GM21390 (cell line): ENCODE measurements around the gene ZNF236.
A peak's percentile ranks its signal among the peaks of the same experiment; 100 is the strongest.

ENCODE experiments used
- ATAC-seq: cut with Tn5 transposase; IDR thresholded peaks from one replicate; pipeline ENCODE4 v1.9.1; 2021; ENCODE audit not compliant: unreplicated experiment

Gene ZNF236

DNA sequence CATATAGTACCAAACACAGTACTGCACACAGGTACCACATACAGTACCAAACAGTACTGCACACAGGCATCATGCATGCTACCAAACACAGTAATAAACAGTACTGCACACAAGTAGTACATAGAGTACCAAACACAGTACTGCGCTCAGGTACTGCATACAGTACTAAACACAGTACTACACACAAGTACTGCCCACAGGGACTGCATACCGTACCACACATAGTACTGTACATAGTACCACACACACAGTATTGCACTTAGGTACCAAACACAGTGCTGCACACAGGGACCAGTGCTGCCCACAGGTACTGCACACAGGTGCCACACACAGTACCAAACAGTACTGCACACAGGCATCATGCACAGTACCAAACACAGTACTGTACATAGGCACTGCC, 74.9 kb downstream of the ZNF236 start:
- ATAC-seq = no peak

DNA sequence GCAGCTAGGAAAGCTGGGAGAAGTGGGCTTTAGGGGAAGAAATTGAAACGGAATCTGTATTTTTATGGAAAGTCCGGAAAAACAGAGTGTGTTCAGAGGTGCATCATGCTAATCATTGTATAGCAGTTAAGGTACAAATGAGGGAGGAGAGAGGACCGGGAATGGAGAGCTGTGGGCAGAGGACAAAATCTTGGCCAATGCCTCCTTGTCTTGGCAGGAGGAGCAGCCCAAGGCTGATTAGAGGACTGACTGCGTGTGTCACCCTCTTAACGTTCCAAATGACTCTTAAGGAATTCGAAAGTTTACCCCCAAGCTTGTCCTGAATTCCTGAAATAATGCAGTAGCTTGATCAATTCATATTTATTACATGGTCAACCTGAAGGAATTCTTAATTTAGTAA, 81.0 kb downstream of the ZNF236 start:
- ATAC-seq = no peak

DNA sequence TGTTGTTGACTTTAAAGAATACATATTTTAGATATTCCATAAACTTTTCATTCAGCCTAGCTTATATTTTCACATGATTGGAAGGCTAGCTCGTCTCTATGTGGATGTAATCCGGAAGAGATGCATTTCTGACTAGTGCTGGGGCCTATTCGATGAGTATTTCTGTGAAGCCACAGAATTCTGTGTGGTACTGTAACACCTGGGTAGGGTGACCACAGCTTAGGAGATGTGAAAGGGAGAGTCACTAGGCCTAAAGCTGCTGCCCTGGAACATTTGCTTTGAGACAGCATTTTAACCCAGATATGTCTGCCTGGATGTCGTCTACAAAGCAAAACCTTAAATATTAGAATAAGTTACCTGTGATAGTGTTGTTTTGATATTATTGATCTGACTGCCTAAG, 83.5 kb downstream of the ZNF236 start:
- ATAC-seq = no peak

DNA sequence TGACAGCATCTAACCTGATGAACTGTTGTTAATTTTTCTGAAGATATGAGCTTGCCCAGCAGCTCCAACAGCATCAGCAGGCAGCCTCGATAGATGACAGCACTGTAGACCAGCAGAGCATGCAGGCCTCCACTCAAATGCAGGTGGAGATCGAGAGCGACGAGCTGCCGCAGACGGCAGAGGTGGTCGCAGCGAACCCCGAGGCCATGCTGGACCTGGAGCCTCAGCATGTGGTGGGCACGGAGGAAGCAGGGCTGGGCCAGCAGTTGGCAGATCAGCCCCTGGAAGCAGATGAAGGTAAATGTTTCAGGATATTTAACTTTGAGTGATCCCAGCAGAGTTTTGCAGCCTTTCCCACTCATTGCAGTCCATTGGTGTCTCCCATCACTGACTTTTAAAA, 85.9 kb downstream of the ZNF236 start:
- no peak for ATAC-seq

DNA sequence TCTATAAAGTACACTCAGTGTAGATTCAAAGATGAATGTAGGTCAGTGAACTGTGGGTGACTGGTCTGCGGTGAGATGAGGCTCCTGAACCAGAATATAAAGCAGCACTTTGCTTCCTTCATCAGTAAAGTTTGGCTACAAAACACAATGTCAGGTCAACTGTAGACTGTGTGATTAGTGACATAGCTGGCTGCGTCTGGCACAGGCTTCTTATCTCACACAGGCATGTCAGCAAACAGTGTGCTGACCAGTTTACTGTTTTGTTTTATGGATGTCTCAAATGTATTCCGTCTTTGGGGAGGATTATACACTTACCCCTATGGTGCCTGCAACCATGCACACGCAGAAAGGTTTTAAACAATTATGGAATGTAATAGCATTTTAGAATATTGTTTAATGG, 87.1 kb downstream of the ZNF236 start:
- ATAC-seq = no peak

DNA sequence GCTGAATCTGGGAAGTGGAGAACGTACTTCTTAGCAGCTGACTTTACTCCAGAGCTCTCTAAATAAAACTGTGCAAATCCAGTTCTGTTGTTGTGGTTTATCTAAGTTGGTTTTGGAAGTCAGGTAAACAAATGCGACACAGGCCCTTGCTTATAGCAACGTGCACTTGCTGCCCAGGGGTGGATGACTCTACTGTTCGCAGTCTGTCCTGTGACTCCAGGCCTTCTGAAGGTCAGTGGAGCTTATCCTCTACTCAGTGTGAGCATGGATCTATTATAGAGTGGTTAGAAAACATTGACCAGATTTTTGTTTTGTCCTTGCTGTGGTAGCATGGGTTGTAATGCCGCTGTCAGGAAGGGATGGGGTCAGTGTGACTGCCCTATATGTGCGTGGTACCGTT, 89.1 kb downstream of the ZNF236 start:
- ATAC-seq = no peak

DNA sequence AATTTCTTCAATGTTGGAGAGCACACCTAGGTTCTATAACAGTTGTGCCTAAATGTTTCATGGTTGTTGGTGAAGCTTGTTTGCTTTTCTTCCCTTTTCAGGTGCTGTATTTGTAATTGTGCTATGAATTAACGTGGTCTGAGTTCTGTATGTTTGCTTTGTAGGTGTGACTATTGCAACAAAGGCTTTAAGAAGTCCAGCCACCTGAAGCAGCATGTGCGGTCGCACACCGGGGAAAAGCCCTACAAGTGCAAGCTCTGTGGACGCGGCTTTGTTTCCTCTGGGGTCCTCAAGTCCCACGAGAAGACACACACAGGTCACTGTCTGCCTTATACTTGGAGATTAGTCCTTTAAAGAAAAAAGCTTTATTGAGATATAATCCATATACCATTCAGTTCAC, 91.2 kb downstream of the ZNF236 start:
- no peak for ATAC-seq

DNA sequence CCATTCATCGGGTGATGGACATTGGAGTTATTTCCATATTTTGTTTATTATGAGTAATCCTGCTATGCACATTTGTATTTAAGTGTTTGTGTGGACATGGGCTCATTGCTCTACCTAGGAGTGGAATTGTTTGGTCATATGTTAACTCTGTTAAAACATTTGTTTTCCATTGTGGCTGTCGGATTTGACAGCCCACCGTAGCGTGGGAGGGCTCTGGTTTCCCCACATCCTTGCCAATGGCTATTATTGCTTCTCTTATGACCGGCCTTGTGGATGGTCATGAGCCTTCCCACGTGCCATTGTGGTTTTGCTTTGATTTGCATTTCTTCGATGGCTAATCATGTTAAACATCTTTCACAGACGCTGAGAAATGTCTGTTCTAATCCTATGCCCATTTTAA, 92.0 kb downstream of the ZNF236 start:
- no peak for ATAC-seq

DNA sequence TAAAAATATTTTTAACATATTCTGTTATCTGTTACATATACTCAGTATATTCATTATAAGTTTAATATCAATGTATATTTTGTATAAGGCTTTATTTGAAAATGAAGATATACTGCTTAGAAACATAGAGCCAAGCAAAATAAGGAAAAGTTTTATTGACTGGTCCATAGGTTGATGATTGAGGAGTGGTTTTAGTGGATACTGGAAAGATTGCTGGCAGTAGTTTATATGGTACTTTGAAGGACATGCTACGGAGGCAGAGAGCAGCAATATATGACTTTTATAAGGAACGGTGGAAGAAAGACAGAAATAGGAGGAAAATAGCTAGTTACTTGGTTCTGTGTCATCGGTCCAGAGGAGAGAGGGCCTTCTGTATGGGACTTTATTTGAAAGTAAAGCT, 92.4 kb downstream of the ZNF236 start:
- ATAC-seq = no peak

DNA sequence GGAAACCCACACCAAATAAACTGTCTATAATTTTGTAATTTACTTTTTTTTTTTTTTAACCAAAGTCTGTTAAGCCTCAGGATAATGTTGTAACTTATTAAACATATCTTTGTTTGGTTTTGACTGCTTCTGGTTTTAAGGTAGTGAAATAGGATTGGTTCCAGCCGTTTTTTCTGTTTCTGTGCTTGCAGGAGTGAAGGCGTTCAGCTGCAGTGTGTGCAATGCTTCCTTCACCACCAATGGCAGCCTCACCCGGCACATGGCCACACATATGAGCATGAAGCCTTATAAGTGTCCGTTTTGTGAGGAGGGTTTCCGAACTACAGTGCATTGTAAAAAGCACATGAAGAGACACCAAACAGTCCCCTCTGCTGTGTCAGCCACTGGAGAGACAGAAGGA, 93.1 kb downstream of the ZNF236 start:
- no peak for ATAC-seq

DNA sequence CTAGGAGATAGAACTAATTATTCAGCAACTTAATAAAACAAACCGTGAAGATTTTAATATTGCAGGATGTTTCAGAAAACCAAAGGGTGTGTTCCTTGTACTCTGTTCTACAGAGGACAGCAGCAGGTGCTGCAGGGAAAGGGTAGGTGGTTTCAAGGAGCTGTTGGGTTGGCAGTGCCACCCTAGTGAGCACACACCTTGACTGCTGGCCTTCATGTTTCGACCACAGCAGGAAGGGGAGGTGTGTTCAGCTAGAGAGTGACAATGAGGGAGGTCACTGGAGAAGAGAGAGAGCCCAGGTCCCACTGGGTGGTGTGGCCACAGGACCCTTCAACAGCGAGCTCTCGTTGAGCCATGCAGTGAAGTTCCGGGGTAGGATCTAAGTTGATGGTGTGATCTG, 98.6 kb downstream of the ZNF236 start:
- no peak for ATAC-seq

DNA sequence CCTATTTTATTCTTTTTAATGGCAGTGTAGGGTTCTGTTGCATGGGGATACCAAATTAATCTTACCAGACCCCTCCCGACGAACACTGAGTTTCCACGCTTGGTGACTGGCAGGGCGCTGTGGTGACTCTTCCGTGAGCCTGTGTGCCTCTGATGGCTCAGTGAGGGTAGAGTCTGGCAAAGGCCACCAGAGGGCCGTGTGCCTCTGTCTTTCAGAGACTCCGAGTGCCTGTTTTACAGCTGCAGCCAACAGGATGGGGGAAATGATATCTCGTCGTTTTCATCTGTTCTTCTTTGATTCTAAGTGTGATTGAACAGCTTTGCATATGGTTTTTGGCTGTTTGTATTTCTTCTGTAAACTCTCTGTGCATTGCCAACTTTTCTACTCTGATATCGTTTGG, 99.8 kb downstream of the ZNF236 start:
- ATAC-seq = peak; percentile 100

DNA sequence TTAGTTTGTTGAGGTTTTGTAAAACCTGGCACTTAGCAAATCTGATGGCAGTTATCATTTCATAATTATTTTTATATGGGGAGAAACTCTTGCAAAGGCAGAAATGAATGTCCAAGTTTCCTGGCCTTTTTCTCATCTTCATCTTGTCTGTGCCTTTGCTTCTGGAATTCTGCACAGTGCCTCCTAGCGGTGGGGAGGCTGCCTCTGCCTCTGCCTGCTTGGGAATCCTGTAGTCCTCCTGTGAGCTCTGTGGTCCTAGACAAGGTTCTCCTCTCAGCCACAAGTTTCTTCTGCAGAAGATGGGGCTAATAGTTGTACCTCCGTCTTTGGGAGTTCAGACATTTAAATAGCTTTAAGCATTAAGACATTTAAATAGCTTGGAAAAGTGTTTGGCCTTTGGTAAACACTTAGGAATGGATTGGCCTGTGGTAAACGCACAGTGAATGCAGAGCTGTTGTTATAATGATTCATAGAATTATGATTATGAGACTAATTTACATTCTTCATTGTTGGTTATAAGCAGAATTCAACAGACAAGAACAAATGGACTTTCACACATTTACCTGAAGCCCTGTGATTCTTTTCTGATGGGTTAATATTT, 101.2 kb downstream of the ZNF236 start:
- ATAC-seq = no peak

DNA sequence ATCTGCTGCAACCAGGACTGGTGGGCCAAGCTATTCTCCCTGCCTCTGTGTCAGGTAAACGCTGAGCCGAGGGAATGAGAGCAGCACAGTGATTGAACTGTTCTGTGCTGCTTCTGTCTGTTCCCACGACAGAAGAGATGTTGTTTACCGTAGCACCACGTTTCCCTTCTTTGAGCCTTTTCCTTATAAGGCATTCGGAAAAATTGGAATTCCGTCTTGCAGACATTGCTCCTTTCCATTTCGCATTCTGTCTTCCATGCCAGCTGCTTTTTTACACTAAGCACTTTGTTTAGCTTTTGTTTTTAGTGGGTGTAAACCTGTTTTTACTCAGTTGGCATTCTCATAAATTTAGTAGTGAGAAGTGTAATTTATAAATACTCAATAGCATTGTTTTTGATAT, 103.1 kb downstream of the ZNF236 start:
- ATAC-seq = no peak

DNA sequence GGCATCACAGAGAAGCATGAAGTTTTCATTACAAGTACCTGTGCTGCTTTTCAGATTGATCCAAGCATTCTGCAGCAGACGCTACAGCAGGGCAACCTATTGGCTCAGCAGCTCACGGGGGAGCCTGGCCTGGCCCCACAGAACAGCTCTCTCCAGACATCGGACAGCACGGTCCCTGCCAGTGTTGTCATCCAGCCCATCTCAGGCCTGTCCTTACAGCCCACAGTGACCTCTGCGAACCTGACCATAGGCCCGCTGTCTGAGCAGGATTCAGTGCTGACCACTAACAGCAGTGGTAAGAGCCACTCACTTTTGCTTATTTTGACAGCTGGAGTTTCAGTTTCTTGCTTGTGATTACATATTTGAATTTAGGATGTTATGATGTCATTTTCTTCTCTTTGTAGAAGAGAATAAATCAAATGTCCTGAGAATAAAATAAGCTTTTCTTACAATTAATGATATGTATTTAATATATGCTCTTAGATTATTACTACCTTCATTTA, 104.9 kb downstream of the ZNF236 start:
- ATAC-seq = no peak

DNA sequence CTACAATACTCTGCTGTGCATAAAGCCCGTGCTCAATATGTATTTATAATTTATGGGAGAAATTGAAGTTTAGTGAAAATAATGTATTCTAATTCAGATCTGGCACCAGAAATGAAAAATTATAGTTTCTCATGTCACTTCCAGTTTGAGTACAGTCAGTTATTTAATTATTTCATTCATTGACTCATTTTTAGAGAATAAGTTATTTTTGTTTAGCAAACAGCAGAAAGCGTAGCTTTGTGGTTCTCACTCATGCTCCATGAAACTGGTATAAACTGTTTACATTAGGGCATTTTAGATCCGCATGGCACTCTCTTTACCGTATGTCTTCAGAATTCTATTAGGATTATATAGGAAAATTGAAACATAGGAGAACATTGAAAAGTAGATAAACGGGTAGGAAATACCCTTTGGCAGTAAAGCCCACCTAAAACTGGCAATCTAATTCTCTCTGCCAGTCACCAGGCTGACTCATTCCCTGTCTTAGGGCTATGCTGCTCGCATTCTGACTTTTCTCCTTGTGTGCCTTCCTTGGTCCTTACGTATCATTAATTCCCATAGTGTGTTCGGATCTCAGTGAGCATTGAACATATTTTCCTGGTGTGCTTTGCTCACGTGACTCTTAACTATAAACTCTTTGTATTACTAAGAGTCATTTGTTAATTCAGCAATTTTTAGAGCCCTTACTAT, 106.0 kb downstream of the ZNF236 start:
- peak; percentile 46 for ATAC-seq

DNA sequence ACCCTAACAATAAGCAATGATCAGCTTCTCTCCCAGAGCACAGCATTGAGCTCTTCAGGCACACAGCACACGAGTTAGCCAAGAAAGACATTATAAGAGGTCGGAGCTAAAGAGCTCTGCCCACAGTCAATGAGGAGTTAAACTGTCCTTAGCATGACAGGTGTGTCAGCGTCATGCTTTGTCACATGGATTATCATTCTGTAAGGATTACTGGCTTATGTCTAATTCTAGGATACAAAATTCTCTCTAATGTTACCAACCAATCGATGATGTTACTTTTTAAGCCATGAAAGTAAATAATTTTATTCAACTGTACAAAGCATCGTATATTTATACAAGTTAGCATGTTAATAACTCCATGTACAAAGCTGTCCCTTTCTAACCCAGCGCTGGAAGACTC, 108.8 kb downstream of the ZNF236 start:
- no peak for ATAC-seq

DNA sequence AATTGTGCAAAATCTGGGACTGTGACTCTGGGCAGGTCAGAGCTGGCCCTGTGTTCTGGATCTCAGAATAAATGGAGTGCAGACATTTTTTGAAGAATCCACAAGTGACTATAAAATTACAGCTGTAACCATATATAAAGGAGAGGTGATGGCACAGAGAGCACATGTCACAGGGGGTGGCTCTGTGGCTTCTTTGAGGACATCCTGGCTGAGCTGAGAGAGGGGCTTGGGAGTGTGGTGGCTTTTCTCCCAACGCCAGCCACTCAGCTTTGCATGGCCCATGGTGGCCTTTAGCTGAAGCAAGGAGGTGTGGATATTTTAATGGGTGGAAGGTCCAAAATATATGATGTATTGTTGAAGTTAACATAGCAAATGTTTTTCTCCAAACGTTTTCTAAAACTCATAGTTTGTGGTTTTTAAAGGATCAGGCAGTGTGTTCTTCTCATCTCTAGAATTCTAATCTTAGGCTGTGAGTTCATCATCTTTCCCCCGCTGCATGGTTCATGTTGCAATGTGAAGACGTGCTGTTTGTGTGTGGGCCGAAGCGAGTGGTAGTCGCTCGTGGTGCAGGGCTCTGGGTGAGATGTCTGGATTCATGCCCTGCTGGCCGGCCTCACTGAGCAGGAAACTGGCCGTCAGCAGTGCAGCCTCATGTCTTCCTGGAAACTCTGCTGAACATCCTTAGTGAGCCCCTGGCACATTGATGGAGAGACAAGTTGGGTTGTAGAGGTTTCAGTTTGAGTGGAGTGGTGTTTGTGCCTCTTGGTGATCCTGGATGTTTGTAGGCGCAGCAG, 109.9 kb downstream of the ZNF236 start:
- no peak for ATAC-seq

DNA sequence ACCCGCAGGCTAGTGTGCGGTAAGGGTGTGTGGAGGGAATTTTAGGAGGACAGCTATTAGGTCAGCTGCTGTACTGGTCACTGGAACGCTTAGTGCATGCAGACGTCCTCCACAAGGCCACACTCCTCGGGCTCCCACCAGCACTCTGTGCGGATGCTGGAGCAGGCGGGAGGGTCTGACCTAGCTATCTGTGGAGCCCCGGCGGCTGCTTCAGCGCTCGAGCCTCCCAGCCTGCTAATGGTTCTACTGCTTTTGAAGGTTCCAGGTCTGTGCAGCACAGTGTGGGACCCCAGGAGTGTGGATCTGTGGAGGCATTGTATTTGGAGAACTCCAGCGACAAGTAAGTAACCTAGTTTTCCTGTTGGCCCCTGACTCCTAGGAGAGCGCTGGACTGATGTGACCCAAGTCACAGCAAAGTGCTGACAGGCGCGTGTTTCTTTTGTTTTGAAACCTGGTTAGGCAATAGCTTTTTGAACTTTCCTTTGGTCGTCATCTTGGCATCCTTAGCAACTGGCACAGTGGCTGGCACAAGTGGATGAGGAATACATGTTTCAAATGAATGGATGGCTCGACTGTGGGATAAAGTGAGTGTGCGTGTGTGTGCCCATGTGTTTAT, 113.5 kb downstream of the ZNF236 start:
- ATAC-seq = no peak

DNA sequence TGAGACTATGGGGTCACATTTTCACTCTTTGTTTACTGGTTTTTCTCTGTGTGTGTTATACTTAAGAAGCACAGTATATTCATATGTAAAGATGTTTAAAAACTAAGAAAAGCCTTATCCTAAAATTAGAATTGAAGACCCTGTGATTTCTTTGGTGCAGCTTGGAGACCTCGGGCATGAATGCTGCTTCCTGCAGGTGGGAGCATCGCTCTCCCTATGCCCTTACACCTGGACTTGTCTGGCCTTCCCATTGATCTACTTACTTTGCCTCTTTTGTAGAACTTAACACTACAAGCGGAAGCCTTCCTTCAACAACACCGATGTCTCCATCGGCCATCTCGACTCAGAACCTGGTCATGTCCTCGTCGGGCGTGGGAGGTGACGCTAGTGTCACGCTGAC, 114.5 kb downstream of the ZNF236 start:
- ATAC-seq = no peak

DNA sequence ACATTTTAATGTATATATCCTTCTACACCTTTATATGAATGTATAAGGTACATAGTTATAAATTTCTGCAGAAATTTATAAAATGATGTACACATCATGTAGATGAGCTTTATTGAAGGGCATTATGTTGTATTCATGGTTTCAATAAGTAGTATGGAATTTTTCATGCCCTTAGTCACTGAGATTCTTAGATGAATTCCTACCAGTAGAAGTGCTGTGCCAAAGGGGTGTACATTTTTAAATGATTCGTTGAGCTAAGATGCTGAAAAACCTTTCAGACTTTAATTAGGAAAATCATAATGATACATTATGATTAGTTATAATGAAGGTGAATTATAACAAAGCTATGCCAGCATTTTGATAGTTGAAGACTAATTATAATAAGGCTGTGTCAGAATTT, 115.2 kb downstream of the ZNF236 start:
- ATAC-seq = no peak

DNA sequence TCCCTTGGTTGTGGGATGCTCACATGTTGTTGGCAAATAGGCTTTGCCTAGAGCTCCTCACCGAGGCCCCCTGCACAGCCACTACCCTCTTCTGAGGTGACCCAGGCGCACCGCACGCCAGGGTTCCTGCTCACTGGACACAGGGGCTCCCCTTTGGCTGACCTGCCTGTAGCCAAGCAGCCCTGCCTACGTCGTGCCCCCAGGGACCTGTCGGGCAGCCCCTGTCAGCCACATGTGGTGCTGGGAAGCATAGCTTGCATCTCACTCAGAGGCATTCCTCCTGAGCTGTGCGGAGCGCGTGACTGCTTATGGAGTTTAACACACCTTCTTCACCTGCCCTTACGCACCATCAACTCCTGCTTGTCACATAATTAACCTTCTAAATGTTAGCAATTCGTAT, 116.3 kb downstream of the ZNF236 start:
- ATAC-seq = no peak
